ENCODE measurements around the gene ARHGAP26.

DNA sequence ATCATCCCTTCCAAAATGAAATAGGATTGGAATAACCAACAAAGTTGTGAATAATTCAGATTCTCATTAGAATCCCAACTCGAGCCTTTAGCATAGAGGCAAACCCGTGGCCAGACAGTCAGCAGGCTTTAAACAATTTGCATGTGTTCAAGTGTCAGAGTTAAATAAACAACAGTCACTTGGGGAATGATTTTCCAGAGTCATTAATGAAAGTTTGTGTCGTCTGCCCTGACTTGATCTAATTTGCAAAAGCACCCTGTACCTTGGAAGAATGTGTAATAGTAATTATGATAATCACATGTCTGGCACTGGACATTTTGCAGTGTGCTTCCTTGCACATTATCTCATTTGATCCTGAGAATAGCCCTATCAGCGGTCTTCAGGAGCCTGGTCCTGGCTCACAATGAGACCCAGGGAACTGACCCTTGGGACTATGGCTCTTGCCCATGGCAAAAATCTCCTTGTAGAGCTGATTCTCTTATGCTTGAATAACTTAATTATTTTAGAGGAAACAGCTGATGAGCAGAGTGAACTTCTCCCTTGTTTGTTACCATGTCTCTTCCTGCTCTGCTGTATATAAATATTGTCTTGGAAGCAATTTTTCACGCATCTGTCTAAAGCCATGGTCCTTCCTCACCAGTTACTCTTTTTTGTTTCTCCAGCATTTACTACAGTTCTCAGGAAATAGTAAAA is 360.6 kb downstream of the ARHGAP26 start:
- TF ChIP-seq TAF1 (IDR thresholded peaks at IDR 0.05; ENCODE audit: low read depth) = no peak
- TF ChIP-seq, protein P1, sequence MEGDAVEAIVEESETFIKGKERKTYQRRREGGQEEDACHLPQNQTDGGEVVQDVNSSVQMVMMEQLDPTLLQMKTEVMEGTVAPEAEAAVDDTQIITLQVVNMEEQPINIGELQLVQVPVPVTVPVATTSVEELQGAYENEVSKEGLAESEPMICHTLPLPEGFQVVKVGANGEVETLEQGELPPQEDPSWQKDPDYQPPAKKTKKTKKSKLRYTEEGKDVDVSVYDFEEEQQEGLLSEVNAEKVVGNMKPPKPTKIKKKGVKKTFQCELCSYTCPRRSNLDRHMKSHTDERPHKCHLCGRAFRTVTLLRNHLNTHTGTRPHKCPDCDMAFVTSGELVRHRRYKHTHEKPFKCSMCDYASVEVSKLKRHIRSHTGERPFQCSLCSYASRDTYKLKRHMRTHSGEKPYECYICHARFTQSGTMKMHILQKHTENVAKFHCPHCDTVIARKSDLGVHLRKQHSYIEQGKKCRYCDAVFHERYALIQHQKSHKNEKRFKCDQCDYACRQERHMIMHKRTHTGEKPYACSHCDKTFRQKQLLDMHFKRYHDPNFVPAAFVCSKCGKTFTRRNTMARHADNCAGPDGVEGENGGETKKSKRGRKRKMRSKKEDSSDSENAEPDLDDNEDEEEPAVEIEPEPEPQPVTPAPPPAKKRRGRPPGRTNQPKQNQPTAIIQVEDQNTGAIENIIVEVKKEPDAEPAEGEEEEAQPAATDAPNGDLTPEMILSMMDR (IDR thresholded peaks at IDR 0.05; ENCODE audit: poor library complexity, severe bottlenecking) = no peak
- no peak for TF ChIP-seq EP300 (conservative IDR thresholded peaks at IDR 0.05; ENCODE audit: poor library complexity, severe bottlenecking)
- TF ChIP-seq POLR2AphosphoS5 (IDR thresholded peaks at IDR 0.05) = no peak
